Liver (tissue), 9 donors: ENCODE data around the gene PCYT2. TPM values are rescaled to one million over a fixed set of nuclear protein-coding genes. Genes with fewer than 3 reads are reported as not detected.

ENCODE experiments used
- DNase-seq: peaks from one replicate; pipeline ENCODE4 v3.0.0-alpha.2; 2017; ENCODE audit warnings: low spot score
- H3K27ac ChIP-seq, 2 donors: one replicate each; pipeline ENCODE4 v1.7.0; 2013; ENCODE audit warnings: inconsistent platforms in 2 of 2, low read length in 2 of 2, control low read depth in 1 of 2, low read depth in 1 of 2, mild to moderate bottlenecking in 1 of 2
- H3K27me3 ChIP-seq, 4 donors: one replicate each; pipeline versions ENCODE4 v1.6.1 to v1.7.0; 2013; ENCODE audit warnings: low read length in 3 of 4, inconsistent platforms in 1 of 4, mild to moderate bottlenecking in 1 of 4, moderate library complexity in 1 of 4; ENCODE audit not compliant: control insufficient read depth in 4 of 4, insufficient read depth in 4 of 4
- H3K36me3 ChIP-seq, 4 donors: one replicate each; pipeline versions ENCODE4 v1.6.1 to v1.7.0; 2013; ENCODE audit warnings: low read length in 3 of 4, mild to moderate bottlenecking in 3 of 4, low read depth in 1 of 4, moderate library complexity in 1 of 4; ENCODE audit not compliant: control insufficient read depth in 4 of 4, insufficient read depth in 3 of 4
- H3K4me1 ChIP-seq, 4 donors: one replicate each; pipeline versions ENCODE4 v1.6.1 to v1.7.0; 2013; ENCODE audit warnings: low read length in 3 of 4, mild to moderate bottlenecking in 3 of 4, moderate library complexity in 1 of 4; ENCODE audit not compliant: control insufficient read depth in 4 of 4, insufficient read depth in 4 of 4
- H3K4me3 ChIP-seq, 3 donors: one replicate each; pipeline versions ENCODE4 v1.6.1 to v1.7.0; 2013; ENCODE audit warnings: low read length in 3 of 3, control low read depth in 1 of 3, low read depth in 1 of 3, mild to moderate bottlenecking in 1 of 3
- H3K9ac ChIP-seq, 2 donors: one replicate each; pipeline ENCODE4 v1.7.0; 2013; ENCODE audit warnings: low read length in 2 of 2, mild to moderate bottlenecking in 2 of 2, moderate library complexity in 2 of 2, control low read depth in 1 of 2, low read depth in 1 of 2
- H3K9me3 ChIP-seq, 4 donors: one replicate each; pipeline versions ENCODE4 v1.6.1 to v1.7.0; 2013; ENCODE audit warnings: low read length in 3 of 4; ENCODE audit not compliant: control insufficient read depth in 4 of 4
- ATF3 ChIP-seq: IDR thresholded peaks from 2 replicates; pipeline ENCODE4 v1.6.1; 2016; ENCODE audit warnings: antibody characterized with exemption
- CTCF ChIP-seq: fragments of 150-350 bp; IDR thresholded peaks from 2 replicates; pipeline ENCODE4 v1.5.1; 2017; ENCODE audit warnings: improper control_type of control experiment, low read depth, low read length; ENCODE audit not compliant: missing input control
- EGR1 ChIP-seq, 2 donors: IDR thresholded peaks; 2 replicates each; pipeline ENCODE4 v1.6.1; 2016 to 2018; ENCODE audit warnings: antibody characterized with exemption in 2 of 2, low read depth in 2 of 2
- FOXA1 ChIP-seq: IDR thresholded peaks from 2 replicates; pipeline ENCODE4 v1.6.1; 2016; ENCODE audit warnings: antibody characterized with exemption
- GABPA ChIP-seq, 2 donors: IDR thresholded peaks in 1 of 2; conservative IDR thresholded peaks in 1 of 2; 2 replicates each; pipeline ENCODE4 v1.6.1; 2016; ENCODE audit warnings: antibody characterized with exemption in 2 of 2, mild to moderate bottlenecking in 1 of 2, moderate library complexity in 1 of 2
- HNF4A ChIP-seq, 2 donors: conservative IDR thresholded peaks; 2 replicates each; pipeline ENCODE4 v1.6.1; 2016; ENCODE audit warnings: antibody characterized with exemption in 2 of 2, mild to moderate bottlenecking in 2 of 2
- HNF4G ChIP-seq: IDR thresholded peaks from 2 replicates; pipeline ENCODE4 v1.6.1; 2016; ENCODE audit warnings: antibody characterized with exemption
- NR2F2 ChIP-seq: IDR thresholded peaks from 2 replicates; pipeline ENCODE4 v1.6.1; 2016; ENCODE audit warnings: antibody characterized with exemption
- RAD21 ChIP-seq, 2 donors: IDR thresholded peaks; 2 replicates each; pipeline ENCODE4 v1.6.1; 2016; ENCODE audit warnings: antibody characterized with exemption in 2 of 2, mild to moderate bottlenecking in 2 of 2
- REST ChIP-seq: IDR thresholded peaks from 2 replicates; pipeline ENCODE4 v1.6.1; 2016; ENCODE audit warnings: antibody characterized with exemption, mild to moderate bottlenecking
- RXRA ChIP-seq, 2 donors: IDR thresholded peaks; 2 replicates each; pipeline ENCODE4 v1.6.1; 2017 to 2018; ENCODE audit warnings: antibody characterized with exemption in 2 of 2, mild to moderate bottlenecking in 1 of 2
- SP1 ChIP-seq: IDR thresholded peaks from 2 replicates; pipeline ENCODE4 v1.6.1; 2018; ENCODE audit warnings: antibody characterized with exemption, mild to moderate bottlenecking
- TAF1 ChIP-seq: conservative IDR thresholded peaks from 2 replicates; pipeline ENCODE4 v1.6.1; 2016; ENCODE audit warnings: antibody characterized with exemption, mild to moderate bottlenecking
- ZBTB33 ChIP-seq: IDR thresholded peaks from 2 replicates; pipeline ENCODE4 v1.6.1; 2016; ENCODE audit warnings: antibody characterized with exemption
- WGBS: extraction: QIAGEN DNeasy Blood & Tissue Kit; methylation state at CpG from one replicate; pipeline ENCODE4 v1.1.7; 2013; 5-methylcytosine and 5-hydroxymethylcytosine counted together
- polyA plus RNA-seq, 2 donors: library from polyadenylated mRNA; stranded (reverse) in 1 of 2; unstranded in 1 of 2; fragments of 200-250 nt in 1 of 2; fragments of >200 nt in 1 of 2; fragmentation: Nextera tagmentation in 1 of 2; extraction: Ambion mirVana in 1 of 2; gene quantifications; one replicate each; pipeline versions ENCODE4 v1.2.1 to v1.2.3, GENCODE V29; 2013 to 2015
- total RNA-seq, 2 donors: library from RNA; depleted of rRNA; stranded (reverse); fragments of >200 nt; gene quantifications; one replicate each; pipeline ENCODE4 v1.2.3, GENCODE V29; 2014
- donor health status: healthy.
- donor health status: healthy.
- donor health status: healthy.
- donor health status: healthy.
- donor health status: healthy.

The PCYT2 gene
- total and polyA plus RNA-seq, 4 donors: 63.9 to 101 (median 88.4) TPM

GRCh38 chr17:81939218-81939617, 28.0 kb upstream of the PCYT2 start:
- DNase-seq: no peak
- H3K9me3 ChIP-seq: no peaks in the 10 kb centered on the region
- WGBS: 78% methylated on average over 15 of the region's 15 CpGs
- no peak overlapping the region for H3K27ac ChIP-seq
- H3K36me3 ChIP-seq: no peaks in the 10 kb centered on the region
- TF ChIP-seq GABPA (IDR thresholded peaks at IDR 0.05 in 1 of 2, conservative IDR thresholded peaks at IDR 0.05 in 1 of 2) (no peak), RAD21 (IDR thresholded peaks at IDR 0.05) (no peak), FOXA1 (no peak), ZBTB33 (no peak), HNF4A (conservative IDR thresholded peaks at IDR 0.05) (no peak)
- peaks cover 6 to 10% (median 6%) of the 10 kb centered on the region in 4 donors for H3K4me1 ChIP-seq
- H3K27me3 ChIP-seq: no peaks in the 10 kb centered on the region
- H3K4me3 ChIP-seq: no peak overlapping the region
- no peak overlapping the region for H3K9ac ChIP-seq

- H3K4me3 ChIP-seq: no peak overlapping the region
- DNase-seq: no peak
- no peak overlapping the region for H3K27ac ChIP-seq
- H3K4me1 ChIP-seq: peaks cover 6 to 10% (median 7%) of the 10 kb centered on the region in 4 donors
- TF ChIP-seq EGR1 (IDR thresholded peaks at IDR 0.05; ENCODE audit: low read depth in 2 of 2) (no peak), REST (no peak), ATF3 (no peak), SP1 (no peak), HNF4G (no peak), TAF1 (no peak), NR2F2 (no peak), HNF4A (conservative IDR thresholded peaks at IDR 0.05) (no peak), CTCF (no peak), FOXA1 (no peak), RXRA (IDR thresholded peaks at IDR 0.05) (no peak)
- H3K36me3 ChIP-seq: no peaks in the 10 kb centered on the region
- no peaks in the 10 kb centered on the region for H3K27me3 ChIP-seq
- WGBS: 91% methylated on average over 6 of the region's 6 CpGs
- no peaks in the 10 kb centered on the region for H3K9me3 ChIP-seq
- H3K9ac ChIP-seq: no peak overlapping the region
Measured at GRCh38 chr17:81935709-81936084, 24.5 kb upstream of the PCYT2 start.
